Islet precursor cell (in vitro differentiated cells): ENCODE measurements around the gene NDUFB7.
A peak's percentile ranks its signal among the peaks of the same experiment; 100 is the strongest.
"Not testable (repeated sequence)": the region's sequence is repeated elsewhere in the genome, so short reads cannot be mapped to it uniquely, and the experiment has no call there.

ENCODE experiments used
- DNase-seq: peaks from one replicate; pipeline ENCODE4 v3.0.0-alpha.2; 2018

Gene NDUFB7

GRCh38 chr19:14553042-14553938, 18.6 kb downstream of the NDUFB7 start:
- DNase-seq = no peak

DNA sequence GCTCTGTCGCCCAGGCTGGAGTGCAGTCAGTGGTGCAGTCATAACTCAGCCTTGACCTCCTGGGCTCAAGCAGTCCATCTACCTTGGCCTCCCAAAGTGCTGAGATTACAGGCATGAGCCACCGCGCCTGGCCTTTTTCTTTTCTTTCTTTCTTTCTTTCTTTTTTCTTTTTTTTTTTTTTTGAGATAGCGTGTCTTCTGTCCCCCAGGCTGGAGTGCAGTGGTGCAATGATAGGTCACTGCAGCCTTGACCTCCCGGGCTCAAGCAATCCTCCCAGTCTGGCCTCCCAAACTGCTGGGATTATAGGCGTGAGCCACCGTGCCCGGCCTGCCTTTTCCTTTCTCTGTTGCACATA, 19.9 kb downstream of the NDUFB7 start:
- DNase-seq = not testable (repeated sequence)

GRCh38 chr19:14551134-14552005, 20.5 kb downstream of the NDUFB7 start:
- DNase-seq = peak; percentile 97

DNA sequence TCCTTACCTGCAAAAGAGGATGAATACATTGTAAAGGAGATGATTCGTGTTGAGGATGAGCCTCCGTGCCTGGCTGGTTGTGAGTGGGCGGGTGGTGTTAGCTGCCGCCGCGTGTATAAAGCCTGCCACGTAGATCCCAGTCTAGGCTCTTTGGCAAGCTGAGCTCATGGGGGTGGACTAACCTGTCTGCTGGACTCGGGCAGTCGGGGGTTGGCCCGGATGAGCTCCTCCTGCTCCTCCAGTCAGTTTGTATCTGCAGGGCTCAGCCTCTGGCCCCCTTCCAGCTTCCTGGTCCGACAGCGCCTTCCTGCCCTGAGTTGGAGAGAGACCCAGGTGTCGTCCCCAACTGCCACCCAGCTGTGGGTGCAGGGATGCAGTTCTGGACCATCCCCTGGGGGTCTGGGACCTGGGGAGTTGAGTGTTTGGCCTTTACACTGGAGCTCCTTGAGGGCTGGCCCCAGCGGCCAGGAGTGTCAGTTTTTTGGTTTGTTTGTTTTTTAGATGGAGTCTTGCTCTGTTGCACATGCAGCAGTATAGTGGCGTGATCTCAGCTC, 21.6 kb downstream of the NDUFB7 start:
- no peak for DNase-seq

- DNase-seq = no peak
Measured at GRCh38 chr19:14545716-14546082, 26.2 kb downstream of the NDUFB7 start.

GRCh38 chr19:14544977-14545715, 26.7 kb downstream of the NDUFB7 start:
- DNase-seq = no peak

DNA sequence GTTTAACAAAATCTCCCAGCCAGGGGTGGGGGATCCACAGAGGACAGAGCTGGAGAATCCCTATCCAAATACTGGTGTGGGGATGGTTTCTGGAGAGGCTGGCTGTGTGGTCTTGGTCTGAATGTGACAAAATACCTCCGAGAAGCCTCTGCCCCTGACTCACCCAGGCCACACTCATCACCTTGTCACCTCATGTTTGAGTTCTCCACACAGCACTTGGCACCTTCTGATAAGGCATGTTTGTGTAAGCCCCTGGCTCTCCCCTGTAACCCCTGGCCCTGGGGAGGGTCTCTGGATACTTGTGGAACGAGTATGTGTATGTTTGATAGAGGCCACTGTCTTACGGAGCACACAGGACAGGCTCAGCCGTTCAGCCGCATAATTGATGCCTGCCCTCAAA, 27.8 kb downstream of the NDUFB7 start:
- DNase-seq = no peak

GRCh38 chr19:14542711-14543328, 29.0 kb downstream of the NDUFB7 start:
- DNase-seq = peak; percentile 53

- not testable (repeated sequence) for DNase-seq
Measured at GRCh38 chr19:14541979-14542378, 29.9 kb downstream of the NDUFB7 start.

GRCh38 chr19:14540741-14541525, 30.9 kb downstream of the NDUFB7 start:
- DNase-seq = no peak

- peak; percentile 98 for DNase-seq
Measured at GRCh38 chr19:14536926-14537692, 34.8 kb downstream of the NDUFB7 start.

GRCh38 chr19:14533450-14533849, 38.4 kb downstream of the NDUFB7 start:
- DNase-seq = no peak

DNA sequence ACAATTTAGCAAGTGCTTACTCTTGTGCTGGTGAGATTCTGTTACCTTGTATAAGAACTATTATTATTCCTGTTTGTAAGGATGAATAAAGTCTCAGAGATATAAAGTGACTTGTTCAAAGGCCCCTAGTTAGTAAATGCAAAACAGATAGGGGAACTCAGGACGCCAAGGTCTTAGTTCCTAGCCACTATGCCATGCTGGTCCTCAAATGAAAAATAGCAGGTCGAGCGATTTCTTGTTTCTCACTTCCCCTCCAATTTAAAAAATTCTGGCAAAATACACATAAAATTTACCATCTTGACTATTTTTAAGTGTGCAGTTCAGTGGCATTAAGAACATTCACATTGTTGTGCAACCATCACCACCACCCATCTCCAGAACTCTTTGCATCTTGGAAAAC, 41.4 kb downstream of the NDUFB7 start:
- no peak for DNase-seq

DNA sequence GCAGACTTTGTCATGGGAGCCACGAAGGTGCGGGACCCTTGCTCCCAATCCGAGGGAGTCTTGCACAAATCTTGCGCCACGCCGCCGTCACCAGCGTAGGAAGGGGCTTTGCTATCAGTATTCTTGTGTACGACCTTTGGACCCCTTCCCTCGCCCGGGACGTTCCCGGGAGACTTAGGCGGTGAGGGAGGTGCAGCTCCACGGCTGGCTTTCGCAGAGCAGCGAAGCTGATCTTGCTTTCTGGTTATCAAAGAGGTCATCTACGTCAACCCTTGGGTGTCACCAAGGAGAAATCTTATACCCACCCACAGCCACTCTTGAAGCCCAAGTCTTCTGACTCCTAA, 41.9 kb downstream of the NDUFB7 start:
- DNase-seq = peak; percentile 68

- peak; percentile 100 for DNase-seq
Measured at GRCh38 chr19:14529254-14530004, 42.4 kb downstream of the NDUFB7 start, which contains the start of gene TECR. Gene TECR, plus strand, starts transcription at chr19:14529594. Its CDS starts 103 bp downstream, at chr19:14529697.

DNA sequence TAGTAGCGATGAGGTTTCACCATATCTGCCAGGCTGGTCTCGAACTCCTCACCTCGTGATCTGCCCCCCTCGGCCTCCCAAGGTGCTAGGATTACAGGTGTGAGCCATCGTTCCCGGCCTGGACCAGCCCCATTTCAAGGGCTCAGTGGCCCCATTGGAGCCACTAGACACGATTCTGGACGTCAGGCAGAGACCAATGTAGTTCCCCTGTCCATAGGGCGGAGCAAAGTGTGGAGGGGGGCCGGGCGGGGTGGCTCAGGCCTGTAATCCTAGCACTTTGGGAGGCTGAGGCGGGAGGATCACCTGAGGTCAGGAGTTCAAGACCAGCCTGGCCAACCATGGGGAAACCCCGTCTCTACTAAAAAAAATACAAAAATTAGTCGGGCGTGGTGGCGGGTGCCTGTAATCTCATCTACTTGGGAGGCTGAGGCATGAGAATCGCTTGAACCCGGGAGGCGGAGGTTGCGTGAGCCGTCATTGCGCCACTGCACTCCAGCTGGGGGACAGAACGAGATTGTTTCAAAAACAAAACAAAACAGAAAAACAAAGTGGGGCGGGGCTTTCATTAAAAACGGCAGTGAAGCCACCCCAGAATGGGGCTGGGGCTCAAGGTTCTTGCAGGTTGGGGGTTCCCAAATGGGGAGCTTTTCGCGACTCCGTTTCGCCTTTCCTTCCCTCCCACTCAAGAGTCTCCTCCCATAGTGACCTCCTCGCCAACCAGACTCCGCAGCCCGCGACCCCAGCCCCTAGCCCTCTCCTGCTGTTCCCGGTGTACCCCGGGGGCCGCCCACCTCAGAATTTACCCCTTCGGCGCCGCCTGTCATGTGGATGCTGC, 43.2 kb downstream of the NDUFB7 start:
- DNase-seq = no peak

- DNase-seq = no peak
Measured at GRCh38 chr19:14526423-14526822, 45.4 kb downstream of the NDUFB7 start.

- DNase-seq = peak; percentile 89
Measured at GRCh38 chr19:14525729-14526128, 46.1 kb downstream of the NDUFB7 start.

- DNase-seq = no peak
Measured at GRCh38 chr19:14520543-14520942, 51.3 kb downstream of the NDUFB7 start.
